GM18507 (cell line): Measurements from ENCODE around the gene KRT72.

Source experiments
- DNase-seq: peaks from one replicate; pipeline ENCODE4 v3.0.0; 2011; ENCODE audit warnings: low read depth; ENCODE audit not compliant: insufficient read length; ENCODE audit errors: extremely low spot score
- FAIRE-seq: peaks from 2 replicates; lab custom pipeline; 2011; peaks lifted over from hg19 to GRCh38; lab: Jason Lieb, UNC

The KRT72 gene

GRCh38 chr12:52582971-52583456 lies 18.2 kb downstream of the KRT72 start:
- no peak for FAIRE-seq
- peak; percentile 30 for DNase-seq

GRCh38 chr12:52582486-52582885 lies 18.8 kb downstream of the KRT72 start:
- FAIRE-seq: no peak
- no peak for DNase-seq

DNA sequence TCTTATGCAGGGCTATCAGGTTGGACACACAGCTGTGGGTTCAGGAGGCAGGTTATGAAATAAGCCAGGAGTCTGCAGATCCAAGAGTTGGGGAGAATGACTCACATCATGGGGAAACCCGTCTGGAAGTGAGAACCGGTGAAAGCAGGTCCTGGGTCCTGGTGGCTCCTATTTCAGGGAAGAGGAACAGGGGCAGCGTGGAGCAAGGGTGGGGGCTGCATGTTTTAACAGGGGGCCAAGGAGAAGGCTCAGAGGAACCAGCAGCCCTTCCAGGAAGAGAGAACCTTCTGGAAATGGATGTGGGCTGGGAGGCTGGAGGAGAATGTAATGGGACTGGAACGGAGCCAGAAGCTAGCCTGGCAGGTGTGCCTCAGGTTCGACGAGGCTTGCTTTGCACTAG lies 19.8 kb downstream of the KRT72 start:
- FAIRE-seq (no peak), DNase-seq (no peak)

- FAIRE-seq (no peak), DNase-seq (no peak)
Measured at GRCh38 chr12:52581066-52581465, 20.2 kb downstream of the KRT72 start.

DNA sequence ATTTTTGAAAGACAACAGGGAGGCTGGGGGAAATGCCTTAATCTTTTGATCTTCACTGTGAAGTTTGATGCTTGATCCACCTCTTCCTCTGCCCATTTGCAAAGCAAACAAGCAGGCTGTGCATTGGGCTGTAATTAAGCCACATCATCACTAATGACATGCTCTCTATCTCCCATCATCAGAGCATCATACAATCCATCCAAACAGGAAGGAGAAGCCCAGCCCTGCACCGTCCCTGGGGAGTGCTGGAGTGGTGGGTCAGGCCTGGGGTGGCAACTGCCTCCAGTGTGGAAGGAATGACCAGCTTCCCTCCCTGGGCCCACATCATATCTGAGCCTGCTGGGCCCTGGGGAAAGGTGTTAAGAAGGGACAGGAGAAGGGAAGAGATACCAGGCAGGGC lies 20.8 kb downstream of the KRT72 start:
- FAIRE-seq: no peak
- no peak for DNase-seq

DNA sequence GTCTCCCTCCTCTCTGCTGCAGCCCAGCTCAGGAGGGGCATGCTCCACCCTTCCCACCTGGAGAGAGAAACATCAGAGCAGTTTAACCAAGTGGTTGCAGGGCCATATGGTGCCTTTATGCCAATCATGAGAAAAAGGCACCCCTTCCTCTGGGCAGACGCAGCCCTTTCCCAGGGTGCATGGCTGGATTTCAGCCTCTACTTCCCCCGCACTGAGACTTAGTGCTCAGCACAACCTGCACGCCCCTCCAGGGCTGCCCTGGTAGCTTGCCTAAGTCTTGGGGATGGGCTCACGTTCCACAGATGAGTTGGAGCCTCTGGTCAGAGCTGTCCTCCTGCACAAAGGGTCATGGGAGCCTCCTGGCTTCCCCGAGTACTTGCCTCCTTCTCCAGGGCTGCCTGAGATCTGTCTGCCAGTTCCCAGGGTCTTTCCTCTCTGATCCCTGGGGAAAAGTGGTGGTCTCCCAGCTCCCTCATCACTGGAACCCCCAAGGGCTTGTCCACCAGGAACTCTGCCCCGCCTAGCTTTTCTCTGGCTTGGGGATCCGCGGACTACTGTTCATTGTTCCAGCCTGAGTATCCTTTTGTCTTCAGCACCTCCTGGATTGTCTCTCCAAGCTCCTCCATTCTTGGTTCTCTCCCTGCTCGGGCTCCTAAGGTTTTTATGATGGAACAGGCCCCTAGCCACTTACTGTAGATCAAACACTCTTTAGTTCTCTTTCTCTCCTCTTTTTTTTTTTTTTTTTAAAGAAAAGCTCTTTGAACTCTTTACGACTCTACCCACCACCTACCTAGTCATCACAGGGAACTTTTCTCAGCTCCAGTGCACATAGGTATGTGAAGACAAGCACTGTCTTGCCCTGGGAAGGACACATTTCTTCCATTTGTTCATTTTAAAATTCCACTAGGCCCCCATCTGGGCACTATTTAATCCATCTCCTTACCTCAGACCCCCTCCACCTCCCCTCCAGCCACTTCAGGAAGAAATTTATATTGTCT lies 21.5 kb downstream of the KRT72 start:
- FAIRE-seq: no peak
- DNase-seq: no peak

DNA sequence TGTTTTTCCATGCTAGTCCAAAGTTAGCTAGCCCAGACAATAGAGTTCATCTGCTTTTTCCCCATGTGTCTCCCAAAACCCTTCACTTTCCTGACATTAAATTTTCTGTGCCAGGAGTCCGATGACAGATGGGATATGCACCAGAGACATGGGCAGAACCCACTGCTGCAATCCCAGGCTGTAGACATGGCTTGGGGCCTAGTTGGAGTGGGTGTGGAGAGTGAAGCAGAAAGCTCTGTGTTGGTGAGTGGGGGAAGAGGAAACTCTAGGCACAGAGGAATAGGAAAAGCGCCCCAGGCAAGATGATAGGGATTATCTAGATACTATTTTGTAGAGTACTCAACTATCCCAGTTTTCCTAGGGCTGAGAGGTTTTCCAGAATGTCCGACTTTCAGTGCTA lies 22.8 kb downstream of the KRT72 start:
- FAIRE-seq (no peak), DNase-seq (no peak)

GRCh38 chr12:52577316-52577715 lies 23.9 kb downstream of the KRT72 start:
- FAIRE-seq (no peak), DNase-seq (no peak)

DNA sequence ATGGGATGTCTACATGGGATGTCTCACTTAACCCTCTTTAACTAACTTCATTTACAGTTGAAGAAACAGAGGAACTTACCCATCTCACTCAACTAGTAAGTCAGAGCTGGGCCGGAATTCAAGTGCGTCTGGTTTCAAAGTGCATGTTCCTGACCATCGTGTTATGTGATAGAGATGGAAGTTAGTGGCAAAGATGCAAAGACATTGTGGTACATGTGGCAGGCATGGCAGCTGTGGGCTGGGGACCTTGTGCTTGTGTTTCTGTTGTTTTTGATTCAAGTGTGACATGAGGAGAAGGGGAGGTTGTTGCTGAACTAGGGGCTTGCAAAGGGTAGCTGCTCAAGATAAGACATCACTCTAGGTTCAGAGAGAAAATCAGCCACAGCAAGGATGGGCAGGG lies 25.3 kb downstream of the KRT72 start:
- FAIRE-seq (no peak), DNase-seq (no peak)

- DNase-seq: no peak
- no peak for FAIRE-seq
Measured at GRCh38 chr12:52575256-52575655, 26.0 kb downstream of the KRT72 start.

- FAIRE-seq (no peak), DNase-seq (no peak)
Measured at GRCh38 chr12:52573743-52574142, 27.5 kb downstream of the KRT72 start, which contains the start of gene KRT74. Gene KRT74, minus strand, starts transcription at chr12:52573843. Its CDS starts 66 bp downstream, at chr12:52573777.

DNA sequence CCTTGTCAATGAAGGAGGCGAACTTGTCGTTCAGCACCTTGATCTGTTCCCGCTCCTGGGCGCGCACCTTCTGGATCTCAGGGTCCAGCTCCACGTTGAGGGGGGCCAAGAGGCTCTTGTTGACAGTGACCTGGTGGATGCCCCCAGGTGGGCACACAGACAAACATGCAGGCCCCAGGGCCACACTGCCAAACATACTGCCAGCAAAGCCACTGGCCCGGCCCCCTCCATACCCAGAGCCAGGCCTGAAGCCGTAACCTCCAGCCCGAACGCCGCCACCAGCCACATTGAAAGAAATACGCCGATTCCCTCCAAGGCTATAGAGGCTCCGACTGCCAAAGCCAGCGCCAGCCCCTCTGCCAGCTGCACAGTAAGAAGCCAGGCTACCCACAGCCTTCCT lies 28.0 kb downstream of the KRT72 start:
- FAIRE-seq (no peak), DNase-seq (no peak)

GRCh38 chr12:52570511-52570910 lies 30.8 kb downstream of the KRT72 start:
- no peak for FAIRE-seq

DNA sequence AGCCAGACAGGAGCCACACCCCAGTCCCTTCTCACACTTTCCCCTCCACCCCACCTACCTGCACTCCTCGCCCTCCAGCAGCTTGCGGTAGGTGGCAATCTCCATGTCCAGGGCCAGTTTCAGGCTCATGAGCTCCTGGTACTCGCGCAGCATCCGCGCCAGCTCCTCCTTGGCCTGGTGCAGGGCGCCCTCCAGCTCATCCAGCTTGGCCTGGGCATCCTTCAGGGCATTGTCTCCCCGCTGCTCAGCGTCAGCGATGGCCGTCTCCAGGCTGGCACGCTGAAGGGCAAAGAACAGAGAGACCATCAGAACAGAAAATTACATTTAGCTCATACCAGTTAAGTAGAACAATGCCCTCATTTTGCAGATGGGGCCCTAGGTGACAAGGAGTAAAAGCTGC lies 33.2 kb downstream of the KRT72 start:
- DNase-seq (no peak), FAIRE-seq (no peak)

More at GRCh38 chr12:52570511-52570910, 30.8 kb downstream of the KRT72 start:
- DNase-seq: no peak

DNA sequence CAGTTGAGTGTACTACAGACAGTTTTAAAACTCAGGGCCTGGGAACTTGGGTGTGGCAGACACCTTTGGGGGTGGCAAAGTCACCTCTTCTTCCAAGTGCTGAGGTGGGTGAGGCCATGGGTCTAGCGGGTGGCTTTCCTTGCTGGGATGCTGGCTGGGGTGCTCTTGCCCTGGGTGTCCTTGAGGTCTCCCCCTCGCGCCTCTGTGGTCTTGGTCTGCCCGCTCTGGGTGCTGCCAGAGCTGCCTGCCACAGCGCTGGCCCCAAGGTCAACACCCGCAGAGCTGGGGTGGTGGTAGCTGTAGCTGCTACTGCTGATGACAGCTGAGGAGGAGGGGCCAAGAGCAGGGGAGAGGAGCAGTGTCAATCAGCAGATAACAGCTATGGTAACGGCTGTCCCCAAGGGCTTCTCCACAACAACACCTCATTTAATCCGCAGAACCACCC lies 34.4 kb downstream of the KRT72 start:
- DNase-seq (no peak), FAIRE-seq (no peak)

DNA sequence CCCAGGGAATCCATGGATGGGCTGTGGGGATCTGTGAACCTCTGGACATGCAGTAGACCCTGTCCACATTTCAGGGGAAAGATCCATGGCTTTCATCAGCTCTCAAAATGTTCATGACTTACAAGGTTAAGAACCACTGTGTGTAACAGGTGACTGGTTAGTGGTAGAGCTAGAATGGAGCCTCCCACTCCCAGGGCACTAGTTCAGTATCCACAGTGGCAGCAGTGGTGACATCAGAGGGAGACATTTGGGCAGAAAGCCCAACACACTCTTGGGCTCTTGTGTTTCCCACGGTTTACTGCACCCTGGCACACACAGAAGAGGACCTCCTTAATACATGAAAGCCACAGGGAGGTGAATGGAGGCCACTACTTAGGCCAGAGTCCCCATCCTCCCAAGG lies 36.7 kb downstream of the KRT72 start:
- no peak for DNase-seq
- FAIRE-seq: no peak

DNA sequence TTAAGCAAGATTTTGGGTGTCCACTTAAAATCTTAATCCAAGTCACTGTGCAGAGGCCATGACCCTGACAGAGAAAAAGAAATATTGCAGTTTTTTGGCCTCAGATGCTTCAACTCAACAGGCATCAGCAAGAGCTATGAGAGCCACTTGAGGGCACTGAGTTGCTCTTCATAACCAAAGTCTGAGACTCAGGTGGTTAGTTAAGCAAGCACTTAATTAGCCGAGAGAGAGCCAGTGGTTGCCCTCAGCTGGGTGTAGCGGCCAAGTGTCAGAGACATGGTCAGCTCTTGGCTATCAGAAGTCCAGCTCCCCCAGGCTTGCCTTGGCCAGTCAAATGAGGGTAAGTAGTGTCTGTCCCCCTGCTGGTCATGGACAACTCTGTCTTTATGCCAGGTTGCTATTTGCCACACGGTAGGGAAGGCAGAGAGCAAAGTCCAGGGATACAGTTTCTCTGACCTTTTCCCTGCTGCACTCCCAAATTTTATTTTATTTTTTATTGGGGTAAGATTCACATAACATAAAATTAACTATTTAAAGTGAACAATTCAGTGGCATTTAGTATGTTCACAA lies 39.3 kb downstream of the KRT72 start:
- DNase-seq: no peak

GRCh38 chr12:52559979-52560378 lies 41.3 kb downstream of the KRT72 start:
- no peak for FAIRE-seq
- no peak for DNase-seq

More for the DNA sequence above, 39.3 kb downstream of the KRT72 start:
- no peak for FAIRE-seq

DNA sequence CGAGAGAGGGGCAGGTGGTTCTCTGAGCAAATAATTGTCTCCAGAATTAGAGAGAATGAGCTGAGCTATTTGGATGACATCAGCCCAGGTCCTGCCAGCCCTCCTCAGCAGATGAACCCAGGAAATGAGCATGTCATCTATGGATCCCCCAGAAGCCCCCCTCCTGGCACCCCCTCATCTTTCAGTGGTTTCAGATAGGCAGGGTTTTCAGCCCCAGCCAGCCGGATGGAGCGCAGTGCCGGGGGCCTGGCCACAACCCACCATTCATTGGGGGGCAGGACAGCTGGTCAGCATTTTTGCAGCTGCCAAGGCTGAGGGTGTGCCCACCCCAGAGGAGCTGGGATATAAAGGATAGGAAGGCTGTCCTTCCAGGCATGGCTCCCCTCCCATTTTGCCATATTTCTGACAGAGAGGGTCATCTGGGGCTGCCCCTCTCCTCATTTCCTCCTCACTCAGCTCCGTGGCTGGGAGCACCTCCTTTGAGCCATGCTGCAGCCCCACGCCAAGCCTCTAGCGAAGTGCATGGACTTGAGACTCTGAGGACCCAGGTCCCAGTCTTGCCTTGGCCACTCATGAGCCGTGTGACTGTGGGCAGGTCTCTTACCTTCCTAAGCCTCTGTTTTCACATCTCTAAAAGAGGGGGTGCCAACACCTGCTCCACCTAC lies 42.4 kb downstream of the KRT72 start:
- FAIRE-seq (no peak), DNase-seq (no peak)

DNA sequence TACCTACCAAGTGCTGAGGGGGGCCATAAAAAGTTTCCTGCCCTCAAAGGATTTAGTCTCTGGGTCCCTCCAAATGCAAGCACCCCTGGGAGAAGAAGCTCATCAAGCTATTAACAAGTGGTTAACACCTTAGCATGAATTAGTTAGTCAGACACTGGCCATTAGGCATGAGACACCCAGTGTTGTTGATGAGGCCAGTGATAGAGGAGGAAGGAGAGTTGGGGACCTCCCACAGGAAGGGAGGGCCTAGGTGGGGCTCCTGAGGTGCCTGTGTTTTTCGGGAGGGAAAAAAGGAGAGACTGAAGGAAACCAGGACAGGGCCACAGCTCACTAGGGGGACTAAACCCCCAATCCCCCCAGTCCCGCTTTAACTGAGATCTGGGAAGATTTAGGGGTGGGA lies 43.8 kb downstream of the KRT72 start:
- FAIRE-seq: no peak
- DNase-seq: no peak
